Activated CD4-positive, alpha-beta T cell treated with anti-CD3 and anti-CD28 coated beads, Interleukin-2, Interleukin-6, amounts not matched to agents 100 ng/mL and 50 ng/mL, durations not matched to agents 16 hours and 8 hours (primary cell): ENCODE measurements around the gene RAB5A.
"Not testable (repeated sequence)": the region's sequence is repeated elsewhere in the genome, so short reads cannot be mapped to it uniquely, and the experiment has no call there.

Experiments
- DNase-seq: peaks from one replicate; pipeline ENCODE4 v3.0.0-alpha.2; 2020

Gene RAB5A

GRCh38 chr3:19946832-19947548 is at the start of gene RAB5A:
Gene RAB5A (plus strand): TSS chr3:19947097. CDS start chr3:19950899, 3,802 bp downstream.
- peak; percentile 99 for DNase-seq

- no peak for DNase-seq
These were observed 48.2 kb upstream of the RAB5A start for GRCh38 chr3:19898721-19899120.

- DNase-seq = no peak
These were observed 47.6 kb upstream of the RAB5A start for GRCh38 chr3:19899264-19899663.

GRCh38 chr3:19899833-19900232 is 47.1 kb upstream of the RAB5A start:
- DNase-seq = not testable (repeated sequence)

- no peak for DNase-seq
These were observed 45.6 kb upstream of the RAB5A start for GRCh38 chr3:19901337-19901736.

GRCh38 chr3:19901918-19902317 is 45.0 kb upstream of the RAB5A start:
- DNase-seq = no peak

GRCh38 chr3:19903649-19904048 is 43.2 kb upstream of the RAB5A start:
- DNase-seq = no peak

GRCh38 chr3:19907523-19907922 is 39.4 kb upstream of the RAB5A start:
- no peak for DNase-seq

GRCh38 chr3:19911452-19911851 is 35.4 kb upstream of the RAB5A start:
- DNase-seq = no peak

- no peak for DNase-seq
These were observed 29.7 kb upstream of the RAB5A start for GRCh38 chr3:19917167-19917566.

- DNase-seq = no peak
These were observed 26.4 kb upstream of the RAB5A start for GRCh38 chr3:19920401-19921080.

- DNase-seq = peak; percentile 84
These were observed 15.7 kb upstream of the RAB5A start for GRCh38 chr3:19931180-19931692.

GRCh38 chr3:19931767-19932188 is 15.1 kb upstream of the RAB5A start:
- DNase-seq = peak; percentile 68

- DNase-seq = no peak
These were observed 14.5 kb upstream of the RAB5A start for GRCh38 chr3:19932422-19932821.

- DNase-seq = peak; percentile 14
These were observed 12.8 kb upstream of the RAB5A start, which contains the start of gene EFHB for GRCh38 chr3:19934098-19934566. Gene EFHB (minus strand): TSS chr3:19934217. CDS start chr3:19934018, 199 bp downstream.

GRCh38 chr3:19937459-19938294 is 9.2 kb upstream of the RAB5A start:
- peak; percentile 60 for DNase-seq

- DNase-seq = no peak
These were observed 8.6 kb upstream of the RAB5A start for GRCh38 chr3:19938295-19938627.

GRCh38 chr3:19940643-19941042 is 6.3 kb upstream of the RAB5A start:
- DNase-seq = no peak

GRCh38 chr3:19945534-19945933 is 1.4 kb upstream of the RAB5A start:
- DNase-seq = no peak

GRCh38 chr3:19945969-19946831 is 697 bp upstream of the RAB5A start:
- DNase-seq = no peak

- DNase-seq = peak; percentile 54
These were observed 790 bp downstream of the RAB5A start for GRCh38 chr3:19947549-19948225.

GRCh38 chr3:19948226-19948591 is 1.3 kb downstream of the RAB5A start:
- DNase-seq = no peak
